ENCODE measurements around the gene P2RX3. TPM values are rescaled to one million over a fixed set of nuclear protein-coding genes. Genes with fewer than 3 reads are reported as not detected.

P2RX3 gene
- total RNA-seq, 1 donor from 2014 or later = not detected

- DNase-seq (ENCODE audit: extremely low spot score, unreplicated experiment) = no peak
- Mint-ChIP-seq H3K4me1 (ENCODE audit: unreplicated experiment) (peaks cover 3% of the 10 kb centered on the region), H3K27ac (ENCODE audit: unreplicated experiment) (no peak overlapping the region), H3K27me3 (ENCODE audit: unreplicated experiment) (peaks cover 33% of the 10 kb centered on the region), H3K36me3 (ENCODE audit: unreplicated experiment) (no peaks in the 10 kb centered on the region), H3K4me3 (ENCODE audit: unreplicated experiment) (no peak overlapping the region), H3K9me3 (ENCODE audit: unreplicated experiment) (peaks cover 4% of the 10 kb centered on the region)
- TF ChIP-seq CTCF (IDR thresholded peaks at IDR 0.05) = no peak
Measured at GRCh38 chr11:57356268-57356667, 18.1 kb downstream of the P2RX3 start.

GRCh38 chr11:57357310-57357709, 19.2 kb downstream of the P2RX3 start:
- Mint-ChIP-seq H3K36me3 (ENCODE audit: unreplicated experiment) (no peaks in the 10 kb centered on the region), H3K4me3 (ENCODE audit: unreplicated experiment) (no peak overlapping the region), H3K4me1 (ENCODE audit: unreplicated experiment) (peaks cover 3% of the 10 kb centered on the region), H3K27me3 (ENCODE audit: unreplicated experiment) (peaks cover 33% of the 10 kb centered on the region), H3K27ac (ENCODE audit: unreplicated experiment) (no peak overlapping the region), H3K9me3 (ENCODE audit: unreplicated experiment) (no peaks in the 10 kb centered on the region)
- no peak for DNase-seq (ENCODE audit: extremely low spot score, unreplicated experiment)
- no peak for TF ChIP-seq CTCF (IDR thresholded peaks at IDR 0.05)

GRCh38 chr11:57357856-57358255, 19.7 kb downstream of the P2RX3 start:
- Mint-ChIP-seq H3K36me3 (ENCODE audit: unreplicated experiment) (no peaks in the 10 kb centered on the region), H3K27ac (ENCODE audit: unreplicated experiment) (no peak overlapping the region), H3K4me3 (ENCODE audit: unreplicated experiment) (no peak overlapping the region), H3K27me3 (ENCODE audit: unreplicated experiment) (peaks cover 29% of the 10 kb centered on the region), H3K4me1 (ENCODE audit: unreplicated experiment) (peaks cover 3% of the 10 kb centered on the region), H3K9me3 (ENCODE audit: unreplicated experiment) (no peaks in the 10 kb centered on the region)
- TF ChIP-seq CTCF (IDR thresholded peaks at IDR 0.05) = no peak
- DNase-seq (ENCODE audit: extremely low spot score, unreplicated experiment) = no peak

- Mint-ChIP-seq H3K27me3 (ENCODE audit: unreplicated experiment) (peaks cover 36% of the 10 kb centered on the region), H3K4me3 (ENCODE audit: unreplicated experiment) (no peak overlapping the region), H3K9me3 (ENCODE audit: unreplicated experiment) (no peaks in the 10 kb centered on the region), H3K27ac (ENCODE audit: unreplicated experiment) (no peak overlapping the region), H3K4me1 (ENCODE audit: unreplicated experiment) (peaks cover 3% of the 10 kb centered on the region), H3K36me3 (ENCODE audit: unreplicated experiment) (no peaks in the 10 kb centered on the region)
- no peak for TF ChIP-seq CTCF (IDR thresholded peaks at IDR 0.05)
- DNase-seq (ENCODE audit: extremely low spot score, unreplicated experiment) = no peak
Measured at GRCh38 chr11:57358543-57358961, 20.4 kb downstream of the P2RX3 start.

GRCh38 chr11:57358991-57359390, 20.8 kb downstream of the P2RX3 start:
- TF ChIP-seq CTCF (IDR thresholded peaks at IDR 0.05) = no peak
- H3K9me3 Mint-ChIP-seq (ENCODE audit: unreplicated experiment) = no peaks in the 10 kb centered on the region
- H3K27me3 Mint-ChIP-seq (ENCODE audit: unreplicated experiment) = peaks cover 38% of the 10 kb centered on the region
- no peak overlapping the region for H3K27ac Mint-ChIP-seq (ENCODE audit: unreplicated experiment)
- H3K4me3 Mint-ChIP-seq (ENCODE audit: unreplicated experiment) = no peak overlapping the region
- peaks cover 3% of the 10 kb centered on the region for H3K4me1 Mint-ChIP-seq (ENCODE audit: unreplicated experiment)
- H3K36me3 Mint-ChIP-seq (ENCODE audit: unreplicated experiment) = no peaks in the 10 kb centered on the region
- DNase-seq (ENCODE audit: extremely low spot score, unreplicated experiment) = no peak

Data from osteocyte (in vitro differentiated cells).